GM12878 (cell line): ENCODE data around the gene SEC16B.

Experiments used
- FOXK2 ChIP-seq: fragments of 450-650 bp; IDR thresholded peaks from 2 replicates; pipeline ENCODE4 v1.6.1; 2017; ENCODE audit warnings: mild to moderate bottlenecking, moderate library complexity
- TF ChIP-seq, protein P1 (sequence below), 3 experiments: IDR thresholded peaks in 2 of 3; conservative IDR thresholded peaks in 1 of 3; 2 replicates each; pipeline ENCODE4 v1.5.1; 2011; ENCODE audit warnings: low read depth in 3 of 3, low read length in 3 of 3, mild to moderate bottlenecking in 3 of 3, control low read depth in 2 of 3, moderate library complexity in 2 of 3, inconsistent platforms in 1 of 3, mixed read lengths in 1 of 3; ENCODE audit not compliant: control insufficient read depth in 2 of 3, insufficient read depth in 1 of 3; ENCODE audit errors: extremely low read depth in 1 of 3
- TF ChIP-seq, protein P2 (sequence below): IDR thresholded peaks from 2 replicates; pipeline ENCODE4 v1.6.1; 2011; ENCODE audit warnings: borderline replicate concordance, low read depth, mild to moderate bottlenecking, moderate library complexity, low read length; ENCODE audit not compliant: insufficient read depth, poor library complexity, severe bottlenecking

DNA sequence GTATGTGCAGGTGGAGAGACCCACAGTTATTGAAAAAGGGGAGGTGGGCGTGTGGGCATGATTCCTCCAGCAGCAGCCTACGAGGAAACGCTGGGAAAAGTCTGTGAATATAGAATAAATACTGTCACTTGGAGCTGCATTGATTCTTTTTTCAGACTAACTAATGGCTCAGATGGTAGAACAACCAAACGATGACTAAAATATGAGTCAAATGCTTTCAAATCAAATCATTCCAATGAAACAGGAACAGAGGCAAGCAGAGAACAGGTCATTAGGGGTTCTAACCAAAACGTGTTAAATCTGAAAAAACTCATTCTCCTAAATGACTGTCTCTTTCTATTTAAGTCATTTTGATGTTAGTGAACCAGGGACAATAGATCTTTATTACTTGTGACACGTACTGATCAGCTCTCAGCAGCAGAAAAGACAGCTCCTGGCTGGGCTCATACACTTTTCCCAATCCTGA, 35.1 kb upstream of the SEC16B start:
- TF ChIP-seq, protein P1, sequence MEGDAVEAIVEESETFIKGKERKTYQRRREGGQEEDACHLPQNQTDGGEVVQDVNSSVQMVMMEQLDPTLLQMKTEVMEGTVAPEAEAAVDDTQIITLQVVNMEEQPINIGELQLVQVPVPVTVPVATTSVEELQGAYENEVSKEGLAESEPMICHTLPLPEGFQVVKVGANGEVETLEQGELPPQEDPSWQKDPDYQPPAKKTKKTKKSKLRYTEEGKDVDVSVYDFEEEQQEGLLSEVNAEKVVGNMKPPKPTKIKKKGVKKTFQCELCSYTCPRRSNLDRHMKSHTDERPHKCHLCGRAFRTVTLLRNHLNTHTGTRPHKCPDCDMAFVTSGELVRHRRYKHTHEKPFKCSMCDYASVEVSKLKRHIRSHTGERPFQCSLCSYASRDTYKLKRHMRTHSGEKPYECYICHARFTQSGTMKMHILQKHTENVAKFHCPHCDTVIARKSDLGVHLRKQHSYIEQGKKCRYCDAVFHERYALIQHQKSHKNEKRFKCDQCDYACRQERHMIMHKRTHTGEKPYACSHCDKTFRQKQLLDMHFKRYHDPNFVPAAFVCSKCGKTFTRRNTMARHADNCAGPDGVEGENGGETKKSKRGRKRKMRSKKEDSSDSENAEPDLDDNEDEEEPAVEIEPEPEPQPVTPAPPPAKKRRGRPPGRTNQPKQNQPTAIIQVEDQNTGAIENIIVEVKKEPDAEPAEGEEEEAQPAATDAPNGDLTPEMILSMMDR (IDR thresholded peaks at IDR 0.05 in 2 of 3, conservative IDR thresholded peaks at IDR 0.05 in 1 of 3; ENCODE audit: control insufficient read depth in 2 of 3, extremely low read depth in 1 of 3, insufficient read depth in 1 of 3, low read depth in 3 of 3, low read length in 3 of 3), result no peak
- TF ChIP-seq FOXK2, result no peak
- TF ChIP-seq, protein P2, sequence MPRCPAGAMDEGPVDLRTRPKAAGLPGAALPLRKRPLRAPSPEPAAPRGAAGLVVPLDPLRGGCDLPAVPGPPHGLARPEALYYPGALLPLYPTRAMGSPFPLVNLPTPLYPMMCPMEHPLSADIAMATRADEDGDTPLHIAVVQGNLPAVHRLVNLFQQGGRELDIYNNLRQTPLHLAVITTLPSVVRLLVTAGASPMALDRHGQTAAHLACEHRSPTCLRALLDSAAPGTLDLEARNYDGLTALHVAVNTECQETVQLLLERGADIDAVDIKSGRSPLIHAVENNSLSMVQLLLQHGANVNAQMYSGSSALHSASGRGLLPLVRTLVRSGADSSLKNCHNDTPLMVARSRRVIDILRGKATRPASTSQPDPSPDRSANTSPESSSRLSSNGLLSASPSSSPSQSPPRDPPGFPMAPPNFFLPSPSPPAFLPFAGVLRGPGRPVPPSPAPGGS, result no peak
